B cell (primary cell): ENCODE measurements around the gene SMIM7. TPM values are rescaled to one million over a fixed set of nuclear protein-coding genes. Genes with fewer than 3 reads are reported as not detected.
"Not testable (repeated sequence)": the region's sequence is repeated elsewhere in the genome, so short reads cannot be mapped to it uniquely, and the experiment has no call there.

Source experiments
- ATAC-seq: fragments of 200-7000 bp; cut with Tn5 transposase; one replicate; pipeline ENCODE4 v1.10.0; 2021; ENCODE audit warnings: low read depth, mild to moderate bottlenecking, moderate number of reproducible peaks, moderate library complexity
- CTCF ChIA-PET: fragments of 350-600 bp; sonication (Branson Sonifier 250); formaldehyde crosslinking; loops from one replicate; lab custom pipeline; 2021; ENCODE audit warnings: antibody characterized with exemption, inconsistent platforms; lab: Charles Lee
- POLR2A ChIA-PET: fragments of 350-600 bp; sonication (Branson Sonifier 250); formaldehyde crosslinking; loops from one replicate; lab custom pipeline; 2021; ENCODE audit warnings: antibody characterized with exemption; lab: Charles Lee
- DNase-seq: peaks from one replicate; pipeline ENCODE4 v3.0.0; 2013
- H2AFZ ChIP-seq: 2 replicates; pipeline ENCODE4 v1.6.1; 2012; ENCODE audit warnings: mild to moderate bottlenecking, low read depth, low read length; ENCODE audit not compliant: insufficient read depth, poor library complexity, severe bottlenecking
- H3K27ac ChIP-seq, 2 donors: 1 replicate in 1 of 2; 2 replicates in 1 of 2; pipeline ENCODE4 v1.5.1; 2012 to 2013; ENCODE audit warnings: low read length in 2 of 2, mild to moderate bottlenecking in 2 of 2, moderate library complexity in 1 of 2
- H3K27me3 ChIP-seq, 4 experiments: fragments of 200-600 bp in 1 of 4; sonication (generic) in 1 of 4; replicated peaks in 1 of 4; 1 replicate in 2 of 4; 2 replicates in 2 of 4; pipeline versions ENCODE4 v1.6.1 to v1.7.0; 2013 to 2016; ENCODE audit warnings: low read length in 3 of 4, mild to moderate bottlenecking in 2 of 4, mixed read lengths in 1 of 4, moderate library complexity in 1 of 4; ENCODE audit not compliant: insufficient read depth in 4 of 4, control insufficient read depth in 3 of 4; ENCODE audit errors: control extremely low read depth in 1 of 4
- H3K36me3 ChIP-seq, 2 experiments: replicated peaks in 1 of 2; 1 replicate in 1 of 2; 2 replicates in 1 of 2; pipeline versions ENCODE4 v1.6.1 to v1.7.1; 2013; ENCODE audit warnings: low read length in 1 of 2; ENCODE audit not compliant: insufficient read depth in 2 of 2, control insufficient read depth in 1 of 2; ENCODE audit errors: control extremely low read depth in 1 of 2, extremely low read depth in 1 of 2
- H3K4me1 ChIP-seq, 2 donors: fragments of 200-600 bp in 1 of 2; sonication (generic) in 1 of 2; 1 replicate in 1 of 2; 2 replicates in 1 of 2; pipeline versions ENCODE4 v1.5.1 to v1.6.1; 2013 to 2017; ENCODE audit warnings: low read length in 2 of 2; ENCODE audit not compliant: control insufficient read depth in 2 of 2, insufficient read depth in 2 of 2
- H3K4me2 ChIP-seq: replicated peaks from 2 replicates; pipeline ENCODE3; 2012; ENCODE audit warnings: mild to moderate bottlenecking, low read depth, low read length; ENCODE audit not compliant: poor library complexity, severe bottlenecking
- H3K4me3 ChIP-seq, 5 experiments: fragments of 200-600 bp in 1 of 5; sonication (generic) in 1 of 5; 1 replicate in 3 of 5; 2 replicates in 2 of 5; pipeline versions ENCODE4 v1.5.1 to v1.7.0; 2011 to 2016; ENCODE audit warnings: low read length in 4 of 5, mild to moderate bottlenecking in 4 of 5, low read depth in 2 of 5, control low read depth in 1 of 5, moderate library complexity in 1 of 5; ENCODE audit not compliant: insufficient read depth in 1 of 5; ENCODE audit errors: control extremely low read depth in 1 of 5, extremely low read depth in 1 of 5
- H3K79me2 ChIP-seq: fragments of 200-600 bp; sonication (generic); one replicate; pipeline ENCODE4 v1.6.0; 2016; ENCODE audit warnings: low read length; ENCODE audit not compliant: control insufficient read depth, insufficient read depth
- H3K9ac ChIP-seq: fragments of 200-600 bp; sonication (generic); 2 replicates; pipeline ENCODE4 v1.6.1; 2017; ENCODE audit warnings: mild to moderate bottlenecking, low read length, moderate library complexity
- H3K9me3 ChIP-seq, 3 donors: one replicate each; pipeline versions ENCODE4 v1.6.1 to v1.7.1; 2013; ENCODE audit warnings: low read length in 2 of 3; ENCODE audit not compliant: control insufficient read depth in 2 of 3, insufficient read depth in 1 of 3; ENCODE audit errors: control extremely low read depth in 1 of 3
- H4K20me1 ChIP-seq: 2 replicates; pipeline ENCODE4 v1.6.0; 2012; ENCODE audit warnings: mild to moderate bottlenecking, low read length; ENCODE audit not compliant: insufficient read depth, control insufficient read depth, poor library complexity, severe bottlenecking
- H3K27ac Mint-ChIP-seq: one replicate; pipeline ENCODE4 v1.8.0; 2021; ENCODE audit warnings: mixed read lengths
- H3K27me3 Mint-ChIP-seq: one replicate; pipeline ENCODE4 v1.8.0; 2021; ENCODE audit warnings: mixed read lengths
- H3K4me1 Mint-ChIP-seq: one replicate; pipeline ENCODE4 v1.8.0; 2021; ENCODE audit warnings: mixed read lengths
- H3K4me3 Mint-ChIP-seq: one replicate; pipeline ENCODE4 v1.8.0; 2021; ENCODE audit warnings: mixed read lengths
- H3K9me3 Mint-ChIP-seq: one replicate; pipeline ENCODE4 v1.8.0; 2022; ENCODE audit warnings: mixed read lengths; ENCODE audit not compliant: insufficient read depth
- CTCF ChIP-seq: fragments of 200-600 bp; IDR thresholded peaks from one replicate; pipeline ENCODE4 v1.8.0; 2022; ENCODE audit warnings: antibody characterized with exemption, mild to moderate bottlenecking
- EZH2 ChIP-seq: IDR thresholded peaks from 2 replicates; pipeline ENCODE4 v1.6.1; 2012; ENCODE audit warnings: borderline replicate concordance, low read depth, mild to moderate bottlenecking, moderate library complexity, low read length; ENCODE audit not compliant: insufficient read depth, poor library complexity, severe bottlenecking
- WGBS: methylation state at CpG from one replicate; pipeline ENCODE4 v1.1.5; 2013; ENCODE audit warnings: missing lambda C conversion rate; ENCODE audit not compliant: insufficient coverage; 5-methylcytosine and 5-hydroxymethylcytosine counted together
- intact Hi-C: fragments of 100-400 bp; cut with micrococcal nuclease; formaldehyde crosslinking; loops from one replicate; pipeline ENCODE4 v1.10.0; 2022
- polyA plus RNA-seq: library from polyadenylated mRNA; depleted of rRNA; stranded (reverse); fragments of >200 nt; gene quantifications from 2 replicates; pipeline ENCODE4 v1.2.3, GENCODE V29; 2012
- total RNA-seq, 2 donors: library from RNA; stranded (reverse); fragments of 120-200 nt in 1 of 2; gene quantifications; 1 replicate in 1 of 2; 2 replicates in 1 of 2; pipeline versions ENCODE4 v1.2.3 to v1.2.4, GENCODE V29; 2013 to 2022

SMIM7 gene
- total and polyA plus RNA-seq, 2 donors (not counting 1 experiment from before 2014, with no cell fraction given): 54.7 to 133 TPM

- H3K36me3 ChIP-seq: peaks cover 18 to 82% of the 10 kb centered on the region in 2 experiments
- peaks cover 61% of the 10 kb centered on the region for H3K79me2 ChIP-seq
- H3K27ac ChIP-seq: no peak overlapping the region
- TF ChIP-seq CTCF (no peak), EZH2 (no peak)
- intact Hi-C loops: no loop called here
- no peaks in the 10 kb centered on the region for H3K27me3 ChIP-seq
- H3K9me3 ChIP-seq: peaks cover 0 to 4% (median 0%) of the 10 kb centered on the region in 3 donors
- H3K4me2 ChIP-seq: no peak overlapping the region
- H3K4me1 ChIP-seq: peaks cover 11 to 16% of the 10 kb centered on the region in 2 donors
- no peak overlapping the region for H2AFZ ChIP-seq
- Mint-ChIP-seq H3K4me1 (peaks cover 28% of the 10 kb centered on the region), H3K27ac (no peak overlapping the region), H3K9me3 (no peaks in the 10 kb centered on the region), H3K4me3 (no peak overlapping the region), H3K27me3 (no peaks in the 10 kb centered on the region)
- H3K9ac ChIP-seq: no peak overlapping the region
- ATAC-seq (no peak), DNase-seq (no peak)
- WGBS: 100% methylated on average over 3 of the region's 3 CpGs
- no peak overlapping the region for H3K4me3 ChIP-seq
- ChIA-PET POLR2A (no interaction called here), CTCF (no interaction called here)
- H4K20me1 ChIP-seq: peaks cover 94% of the 10 kb centered on the region
Measured at GRCh38 chr19:16654140-16654539, 5.8 kb downstream of the SMIM7 start.

DNA sequence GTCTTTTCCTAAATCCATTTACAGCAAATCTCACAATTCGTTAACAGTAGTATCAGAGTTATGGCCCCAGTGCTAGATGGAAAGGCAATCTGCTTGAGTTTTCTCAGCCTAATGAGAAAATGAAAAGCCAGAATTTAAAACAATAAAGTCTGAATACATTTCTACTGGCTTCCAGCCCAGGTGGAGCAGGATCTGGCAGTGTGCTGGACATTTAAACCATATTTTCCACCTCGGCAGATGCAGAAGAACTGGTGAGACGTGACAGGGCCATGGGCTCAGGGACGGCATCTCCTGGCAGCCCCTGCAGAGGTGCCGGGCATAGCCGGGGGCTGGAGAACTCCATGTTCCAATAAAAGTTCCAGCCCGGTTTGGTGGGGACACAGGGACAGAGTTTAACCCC, 7.1 kb downstream of the SMIM7 start:
- ChIA-PET POLR2A (no interaction called here), CTCF (no interaction called here)
- 98% methylated on average over 7 of the region's 7 CpGs for WGBS
- Histone ChIP-seq H2AFZ (no peak overlapping the region), H3K36me3 (peaks cover 21 to 69% of the 10 kb centered on the region in 2 experiments), H3K9ac (no peak overlapping the region), H3K4me2 (no peak overlapping the region), H3K27ac (no peak overlapping the region), H3K27me3 (no peaks in the 10 kb centered on the region), H3K4me1 (peaks cover 0 to 4% of the 10 kb centered on the region in 2 donors), H3K9me3 (peaks cover 0 to 4% (median 0%) of the 10 kb centered on the region in 3 donors), H4K20me1 (peaks cover 92% of the 10 kb centered on the region), H3K79me2 (peaks cover 60% of the 10 kb centered on the region), H3K4me3 (no peak overlapping the region)
- Mint-ChIP-seq H3K4me3 (no peak overlapping the region), H3K4me1 (peaks cover 17% of the 10 kb centered on the region), H3K27ac (no peak overlapping the region), H3K9me3 (no peaks in the 10 kb centered on the region), H3K27me3 (no peaks in the 10 kb centered on the region)
- intact Hi-C loops: no loop called here
- TF ChIP-seq CTCF: no peak
- no peak for TF ChIP-seq EZH2
- DNase-seq (no peak), ATAC-seq (no peak)

- H3K9ac ChIP-seq, CTCF ChIA-PET, H3K27me3 ChIP-seq, DNase-seq, H3K27me3 Mint-ChIP-seq, H3K9me3 Mint-ChIP-seq, H3K4me2 ChIP-seq, H3K4me1 ChIP-seq, ATAC-seq, H3K4me1 Mint-ChIP-seq, H3K4me3 ChIP-seq, H2AFZ ChIP-seq, H3K27ac ChIP-seq, intact Hi-C loops, H3K27ac Mint-ChIP-seq, H3K4me3 Mint-ChIP-seq, H3K9me3 ChIP-seq: not testable (repeated sequence)
- H3K79me2 ChIP-seq: peaks cover 60% of the 10 kb centered on the region
- POLR2A ChIA-PET: interaction anchor here (0.8 kb wide), 1 partner anchor 596 kb away, joined by 6 read pairs; no protein-coding TSS in a partner anchor
- WGBS: 97% methylated on average over 7 of the region's 8 CpGs
- H4K20me1 ChIP-seq: peaks cover 86% of the 10 kb centered on the region
- H3K36me3 ChIP-seq: peaks cover 21 to 62% of the 10 kb centered on the region in 2 experiments
Measured at GRCh38 chr19:16651421-16652188, 8.3 kb downstream of the SMIM7 start.
